ENCODE results near the gene MACROD2.

DNA sequence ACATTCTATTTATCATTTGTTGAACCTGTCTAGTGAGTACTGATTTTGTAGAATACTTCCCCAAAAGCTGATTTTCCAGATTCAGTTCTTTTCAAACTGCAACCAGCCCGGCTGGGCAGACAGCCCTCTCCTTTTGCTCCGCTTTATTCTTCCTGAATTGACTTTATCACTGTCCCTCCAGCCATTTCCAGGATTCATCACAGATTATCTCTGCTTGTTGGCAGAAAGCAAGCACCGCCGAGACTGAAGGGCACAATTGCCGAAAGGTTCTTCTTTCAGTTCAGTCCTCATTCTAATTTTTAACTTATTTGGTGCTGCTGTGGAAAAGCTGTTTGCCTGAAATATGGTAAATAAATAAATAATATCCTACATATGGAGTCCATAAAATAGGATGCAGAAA is 711.2 kb downstream of the MACROD2 start:
- TF ChIP-seq CTCF (IDR thresholded peaks at IDR 0.05) = no peak
- no peak for TF ChIP-seq POLR2A (IDR thresholded peaks at IDR 0.05)
